H9 (cell line): ENCODE data around the gene PRF1. TPM values are rescaled to one million over a fixed set of nuclear protein-coding genes. Genes with fewer than 3 reads are reported as not detected.

Experiments used
- DNase-seq: peaks from one replicate; pipeline ENCODE4 v3.0.0-alpha.2; 2017
- H2AFZ ChIP-seq: one replicate; pipeline ENCODE4 v1.6.1; 2013; ENCODE audit warnings: mild to moderate bottlenecking, low read length, control low read depth, moderate library complexity
- H2AK5ac ChIP-seq: 2 replicates; pipeline ENCODE4 v1.6.1; 2013; ENCODE audit warnings: low read length, control low read depth, mixed read lengths; ENCODE audit not compliant: insufficient read length
- H2BK120ac ChIP-seq: one replicate; pipeline ENCODE4 v1.6.1; 2013; ENCODE audit warnings: low read depth, mild to moderate bottlenecking, low read length, control low read depth, inconsistent platforms; ENCODE audit not compliant: poor library complexity, severe bottlenecking
- H2BK12ac ChIP-seq: 2 replicates; pipeline ENCODE4 v1.6.1; 2013; ENCODE audit warnings: low read length, control low read depth, mixed read lengths, low read depth; ENCODE audit not compliant: insufficient read length
- H2BK15ac ChIP-seq: 2 replicates; pipeline ENCODE4 v1.6.1; 2013; ENCODE audit warnings: low read depth, low read length, control low read depth
- H2BK20ac ChIP-seq: one replicate; pipeline ENCODE4 v1.6.1; 2013; ENCODE audit warnings: low read depth, mild to moderate bottlenecking, low read length, control low read depth, inconsistent platforms; ENCODE audit not compliant: poor library complexity, severe bottlenecking
- H2BK5ac ChIP-seq: 2 replicates; pipeline ENCODE4 v1.6.1; 2013; ENCODE audit warnings: low read length, control low read depth, mixed read lengths; ENCODE audit not compliant: insufficient read length
- H3K14ac ChIP-seq: 2 replicates; pipeline ENCODE4 v1.6.1; 2013; ENCODE audit warnings: low read length, control low read depth; ENCODE audit not compliant: insufficient read depth
- H3K18ac ChIP-seq: 2 replicates; pipeline ENCODE4 v1.6.1; 2013; ENCODE audit warnings: low read depth, mild to moderate bottlenecking, mixed read lengths, low read length, control low read depth; ENCODE audit not compliant: insufficient read length
- H3K23ac ChIP-seq: 2 replicates; pipeline ENCODE4 v1.6.1; 2013; ENCODE audit warnings: low read length, control low read depth, mixed read lengths, low read depth; ENCODE audit not compliant: insufficient read length
- H3K23me2 ChIP-seq: 2 replicates; pipeline ENCODE4 v1.6.1; 2013; ENCODE audit warnings: low read depth, mild to moderate bottlenecking, mixed read lengths, low read length, control low read depth; ENCODE audit not compliant: insufficient read length, poor library complexity, severe bottlenecking
- H3K27ac ChIP-seq: 2 replicates; pipeline ENCODE4 v1.5.1; 2013; ENCODE audit warnings: low read length, control low read depth, mixed read lengths, low read depth; ENCODE audit not compliant: insufficient read length
- H3K27me3 ChIP-seq: 2 replicates; pipeline ENCODE4 v1.6.1; 2013; ENCODE audit warnings: low read length, control low read depth, inconsistent platforms; ENCODE audit not compliant: insufficient read depth
- H3K4ac ChIP-seq: 2 replicates; pipeline ENCODE4 v1.6.1; 2013; ENCODE audit warnings: low read depth, mild to moderate bottlenecking, control low read depth, inconsistent platforms, low read length, moderate library complexity
- H3K4me1 ChIP-seq: 2 replicates; pipeline ENCODE4 v1.6.1; 2013; ENCODE audit warnings: low read length, control low read depth, inconsistent platforms; ENCODE audit not compliant: insufficient read depth
- H3K4me2 ChIP-seq: 2 replicates; pipeline ENCODE4 v1.6.1; 2013; ENCODE audit warnings: low read length, control low read depth, mixed read lengths; ENCODE audit not compliant: insufficient read length, insufficient read depth
- H3K56ac ChIP-seq: 2 replicates; pipeline ENCODE4 v1.6.1; 2013; ENCODE audit warnings: low read depth, mild to moderate bottlenecking, mixed read lengths, low read length, control low read depth; ENCODE audit not compliant: insufficient read length
- H3K79me1 ChIP-seq: 2 replicates; pipeline ENCODE4 v1.6.1; 2013; ENCODE audit warnings: low read depth, mild to moderate bottlenecking, moderate library complexity, low read length, control low read depth, inconsistent platforms; ENCODE audit not compliant: insufficient read depth, poor library complexity, severe bottlenecking
- H3K79me2 ChIP-seq: 2 replicates; pipeline ENCODE4 v1.6.1; 2013; ENCODE audit warnings: low read length, control low read depth, inconsistent platforms; ENCODE audit not compliant: insufficient read depth
- H3K9ac ChIP-seq: 2 replicates; pipeline ENCODE4 v1.6.1; 2013; ENCODE audit warnings: low read length, control low read depth, mixed read lengths; ENCODE audit not compliant: insufficient read length; ENCODE audit errors: extremely low read depth
- H3K9me3 ChIP-seq: one replicate; pipeline ENCODE4 v1.6.1; 2013; ENCODE audit warnings: low read depth, low read length, inconsistent platforms; ENCODE audit not compliant: control insufficient read depth
- H3T11ph ChIP-seq: one replicate; pipeline ENCODE4 v1.6.1; 2013; ENCODE audit warnings: mild to moderate bottlenecking, low read length, control low read depth, inconsistent platforms
- H4K20me1 ChIP-seq: one replicate; pipeline ENCODE4 v1.6.1; 2013; ENCODE audit not compliant: control insufficient read depth, insufficient read length, insufficient read depth
- H4K5ac ChIP-seq: 2 replicates; pipeline ENCODE4 v1.6.1; 2013; ENCODE audit warnings: low read depth, mild to moderate bottlenecking, mixed read lengths, low read length, control low read depth; ENCODE audit not compliant: insufficient read length
- H4K8ac ChIP-seq: replicated peaks from 2 replicates; pipeline ENCODE4 v1.6.1; 2013; ENCODE audit warnings: low read length, control low read depth, mixed read lengths, low read depth; ENCODE audit not compliant: insufficient read length
- H4K91ac ChIP-seq: 2 replicates; pipeline ENCODE4 v1.6.1; 2013; ENCODE audit warnings: low read depth, mild to moderate bottlenecking, moderate library complexity, mixed read lengths, low read length, control low read depth; ENCODE audit not compliant: insufficient read length
- H3K27ac Mint-ChIP-seq, 3 experiments: 2 replicates in 2 of 3; 3 replicates in 1 of 3; pipeline ENCODE4 v1.8.0; 2020 to 2021; ENCODE audit warnings: mixed read lengths in 3 of 3, mild to moderate bottlenecking in 1 of 3, moderate library complexity in 1 of 3
- H3K27me3 Mint-ChIP-seq: 2 replicates; pipeline ENCODE4 v1.8.0; 2021; ENCODE audit warnings: low read depth, mild to moderate bottlenecking, moderate library complexity, mixed read lengths
- H3K36me3 Mint-ChIP-seq, 3 experiments: 2 replicates in 2 of 3; 3 replicates in 1 of 3; pipeline ENCODE4 v1.8.0; 2020 to 2021; ENCODE audit warnings: low read depth in 3 of 3, mixed read lengths in 3 of 3; ENCODE audit not compliant: insufficient read depth in 1 of 3
- H3K4me1 Mint-ChIP-seq, 2 experiments: 2 replicates each; pipeline ENCODE4 v1.8.0; 2020; ENCODE audit warnings: mixed read lengths in 2 of 2
- H3K4me3 Mint-ChIP-seq, 2 experiments: 2 replicates in 1 of 2; 3 replicates in 1 of 2; pipeline ENCODE4 v1.8.0; 2020 to 2021; ENCODE audit warnings: mild to moderate bottlenecking in 2 of 2, mixed read lengths in 2 of 2, moderate library complexity in 1 of 2
- H3K9me3 Mint-ChIP-seq, 2 experiments: 2 replicates in 1 of 2; 3 replicates in 1 of 2; pipeline ENCODE4 v1.8.0; 2020; ENCODE audit warnings: mild to moderate bottlenecking in 2 of 2, mixed read lengths in 2 of 2, moderate library complexity in 1 of 2
- CTCF ChIP-seq: fragments of 200-600 bp; sonication (generic); conservative IDR thresholded peaks from 3 replicates; pipeline ENCODE4 v1.8.0; 2021; ENCODE audit warnings: antibody characterized with exemption, mild to moderate bottlenecking
- WGBS: extraction: QIAGEN DNeasy Blood & Tissue Kit; methylation state at CpG from one replicate; pipeline ENCODE4 v1.1.7; 2013; ENCODE audit warnings: missing lambda C conversion rate, low lambda C conversion rate, mixed read lengths; ENCODE audit not compliant: insufficient read length; ENCODE audit errors: extremely low coverage; 5-methylcytosine and 5-hydroxymethylcytosine counted together
- total RNA-seq: library from RNA; stranded (reverse); gene quantifications from 2 replicates; pipeline ENCODE4 v1.2.1, GENCODE V29; 2021

Gene PRF1
- total RNA-seq, 1 experiment from 2014 or later: not detected

DNA sequence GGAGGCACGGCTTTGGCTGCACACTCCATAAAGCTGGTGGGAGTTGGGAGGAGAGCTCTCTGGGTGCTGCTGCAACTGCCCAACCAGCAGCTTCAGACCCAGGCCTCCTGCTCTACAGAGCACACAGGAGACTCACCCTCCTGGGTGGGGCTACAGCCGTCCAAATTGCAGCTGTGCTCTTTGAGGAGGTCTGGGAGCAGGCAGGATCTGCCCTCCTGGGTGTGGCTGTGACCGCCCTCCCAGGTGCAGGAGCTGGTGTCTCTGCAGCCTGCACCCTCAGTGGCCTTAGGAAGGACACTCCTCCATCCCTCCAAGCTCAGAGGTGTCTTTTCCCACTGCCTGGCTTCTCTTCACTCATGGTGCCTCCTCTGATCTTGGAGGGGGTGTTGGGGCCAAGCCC, 20.0 kb upstream of the PRF1 start:
- no peaks in the 10 kb centered on the region for H3K27me3 ChIP-seq
- Mint-ChIP-seq H3K27ac (peak overlapping the region in 2 of 3 experiments; percentile 61 to 95; a peak in 4 of 7 replicates), H3K9me3 (peaks cover 25 to 32% of the 10 kb centered on the region in 2 experiments), H3K4me3 (no peak overlapping the region; a peak in 1 of 5 replicates), H3K4me1 (peaks cover 35 to 48% of the 10 kb centered on the region in 2 experiments), H3K27me3 (no peaks in the 10 kb centered on the region), H3K36me3 (peaks cover 14 to 34% (median 21%) of the 10 kb centered on the region in 3 experiments)
- H4K91ac ChIP-seq: peak overlapping the region; percentile 41
- no peak overlapping the region for H2BK15ac ChIP-seq
- H2AFZ ChIP-seq: no peak overlapping the region
- H2AK5ac ChIP-seq: no peak overlapping the region
- peaks cover 7% of the 10 kb centered on the region for H3K9me3 ChIP-seq
- no peak overlapping the region for H2BK5ac ChIP-seq
- peak overlapping the region; percentile 27 for H2BK12ac ChIP-seq
- H4K20me1 ChIP-seq: no peaks in the 10 kb centered on the region
- H3T11ph ChIP-seq: no peak overlapping the region
- no peak overlapping the region for H3K4me2 ChIP-seq
- H3K27ac ChIP-seq: peak overlapping the region; percentile 78
- no peaks in the 10 kb centered on the region for H3K79me1 ChIP-seq
- no CpG with 5 or more reads among the region's 3 CpGs for WGBS
- H3K23me2 ChIP-seq: no peaks in the 10 kb centered on the region
- H3K56ac ChIP-seq: no peak overlapping the region
- peak overlapping the region; percentile 61; the same call in 1 of the 2 replicates for H3K14ac ChIP-seq
- H2BK120ac ChIP-seq: no peak overlapping the region
- peaks cover 9% of the 10 kb centered on the region for H3K4me1 ChIP-seq
- no peak overlapping the region for H3K9ac ChIP-seq
- DNase-seq: no peak
- H3K79me2 ChIP-seq: no peaks in the 10 kb centered on the region
- TF ChIP-seq CTCF: no peak
- H3K4ac ChIP-seq: peak overlapping the region; percentile 19; the same call in 1 of the 2 replicates
- no peak overlapping the region for H3K23ac ChIP-seq
- peak overlapping the region; percentile 63 for H3K18ac ChIP-seq
- no peak overlapping the region for H4K8ac ChIP-seq
- no peak overlapping the region for H4K5ac ChIP-seq
- H2BK20ac ChIP-seq: no peak overlapping the region
